Endothelial cell (in vitro differentiated cells): ENCODE data around the gene HTRA1. TPM values are rescaled to one million over a fixed set of nuclear protein-coding genes. Genes with fewer than 3 reads are reported as not detected.

ENCODE experiments used
- DNase-seq: peaks from one replicate; pipeline ENCODE4 v3.0.0; 2021; ENCODE audit warnings: low spot score
- H3K27ac Mint-ChIP-seq: one replicate; pipeline ENCODE4 v1.8.0; 2021; ENCODE audit warnings: mixed read lengths, inconsistent platforms; ENCODE audit not compliant: unreplicated experiment
- H3K27me3 Mint-ChIP-seq: one replicate; pipeline ENCODE4 v1.8.0; 2021; ENCODE audit warnings: mild to moderate bottlenecking, moderate library complexity, mixed read lengths, inconsistent platforms; ENCODE audit not compliant: unreplicated experiment
- H3K36me3 Mint-ChIP-seq: one replicate; pipeline ENCODE4 v1.8.0; 2021; ENCODE audit warnings: mild to moderate bottlenecking, low read depth, mixed read lengths, inconsistent platforms; ENCODE audit not compliant: unreplicated experiment
- H3K4me1 Mint-ChIP-seq: one replicate; pipeline ENCODE4 v1.8.0; 2021; ENCODE audit warnings: mild to moderate bottlenecking, mixed read lengths, inconsistent platforms; ENCODE audit not compliant: unreplicated experiment
- H3K4me3 Mint-ChIP-seq: one replicate; pipeline ENCODE4 v1.8.0; 2021; ENCODE audit warnings: mild to moderate bottlenecking, mixed read lengths, inconsistent platforms; ENCODE audit not compliant: unreplicated experiment
- H3K9me3 Mint-ChIP-seq: one replicate; pipeline ENCODE4 v1.8.0; 2021; ENCODE audit warnings: mixed read lengths, inconsistent platforms; ENCODE audit not compliant: unreplicated experiment
- CTCF ChIP-seq: fragments of 200-600 bp; sonication (generic); IDR thresholded peaks from one replicate; pipeline ENCODE4 v1.5.0; 2021; ENCODE audit warnings: antibody characterized with exemption; ENCODE audit not compliant: unreplicated experiment
- total RNA-seq: library from RNA; stranded (reverse); fragmentation: NEBNext Ultra II Directional; extraction: Animal tissue kit (Norgen Biotek cat#: 25700); gene quantifications from one replicate; pipeline ENCODE4 v1.2.1, GENCODE V29; 2021; ENCODE audit not compliant: unreplicated experiment

HTRA1 gene
- total RNA-seq, 1 donor from 2014 or later, result 72.3 TPM

DNA sequence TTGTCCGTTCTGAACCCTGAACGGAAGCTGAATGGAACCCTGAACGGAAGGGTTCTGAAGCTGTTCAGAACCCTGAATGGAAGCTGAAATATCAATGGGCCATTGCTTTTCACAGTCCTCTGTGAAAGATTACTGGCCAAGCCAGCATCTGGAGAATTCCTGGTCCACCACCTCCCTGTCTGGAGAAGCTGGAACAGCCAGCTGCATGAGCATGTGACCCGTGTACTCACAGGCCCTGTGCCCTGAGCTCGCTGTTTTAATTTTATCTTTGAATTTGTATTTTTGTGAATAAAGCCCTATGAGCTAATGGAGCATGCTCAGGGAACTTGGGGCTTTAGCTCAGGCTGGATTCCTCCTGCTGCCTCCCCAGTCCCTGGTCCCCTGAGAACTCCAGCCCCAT lies 37.2 kb downstream of the HTRA1 start:
- no peak overlapping the region for H3K27ac Mint-ChIP-seq
- no peak for DNase-seq
- H3K36me3 Mint-ChIP-seq, result no peaks in the 10 kb centered on the region
- H3K9me3 Mint-ChIP-seq, result no peaks in the 10 kb centered on the region
- H3K4me1 Mint-ChIP-seq, result peaks cover 5% of the 10 kb centered on the region
- no peak overlapping the region for H3K4me3 Mint-ChIP-seq
- no peak for TF ChIP-seq CTCF
- H3K27me3 Mint-ChIP-seq, result peaks cover 3% of the 10 kb centered on the region

GRCh38 chr10:122499012-122499411 lies 37.7 kb downstream of the HTRA1 start:
- TF ChIP-seq CTCF, result no peak
- Mint-ChIP-seq H3K9me3 (no peaks in the 10 kb centered on the region), H3K36me3 (no peaks in the 10 kb centered on the region), H3K4me1 (peaks cover 5% of the 10 kb centered on the region), H3K27me3 (peaks cover 3% of the 10 kb centered on the region), H3K4me3 (no peak overlapping the region), H3K27ac (no peak overlapping the region)
- no peak for DNase-seq

GRCh38 chr10:122499491-122499941 lies 38.2 kb downstream of the HTRA1 start:
- no peaks in the 10 kb centered on the region for H3K9me3 Mint-ChIP-seq
- no peak overlapping the region for H3K27ac Mint-ChIP-seq
- no peak for TF ChIP-seq CTCF
- DNase-seq, result no peak
- peaks cover 5% of the 10 kb centered on the region for H3K4me1 Mint-ChIP-seq
- no peaks in the 10 kb centered on the region for H3K36me3 Mint-ChIP-seq
- peaks cover 3% of the 10 kb centered on the region for H3K27me3 Mint-ChIP-seq
- H3K4me3 Mint-ChIP-seq, result no peak overlapping the region

DNA sequence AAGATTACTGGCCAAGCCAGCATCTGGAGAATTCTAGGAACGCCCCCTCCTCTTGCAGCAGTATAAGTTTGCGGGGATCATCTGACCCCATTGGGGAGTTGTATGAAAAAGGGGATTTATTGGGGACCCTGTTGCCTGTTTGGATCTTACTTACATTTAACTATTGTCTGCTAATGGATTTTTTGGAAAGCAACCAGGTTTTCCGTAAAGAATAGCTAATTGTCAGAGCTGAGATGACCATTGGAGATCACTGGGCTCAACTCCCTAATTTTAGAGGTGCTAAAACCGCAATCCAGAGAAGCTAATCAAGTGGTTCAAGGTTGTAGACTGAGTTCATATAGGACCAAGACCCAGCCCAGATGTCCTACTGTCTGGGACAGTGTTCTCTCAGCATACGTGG lies 38.8 kb downstream of the HTRA1 start:
- TF ChIP-seq CTCF, result no peak
- Mint-ChIP-seq H3K27ac (no peak overlapping the region), H3K27me3 (peaks cover under 1% of the 10 kb centered on the region), H3K9me3 (no peaks in the 10 kb centered on the region), H3K4me1 (peaks cover 2% of the 10 kb centered on the region), H3K4me3 (no peak overlapping the region), H3K36me3 (peaks cover 1% of the 10 kb centered on the region)
- DNase-seq, result no peak

DNA sequence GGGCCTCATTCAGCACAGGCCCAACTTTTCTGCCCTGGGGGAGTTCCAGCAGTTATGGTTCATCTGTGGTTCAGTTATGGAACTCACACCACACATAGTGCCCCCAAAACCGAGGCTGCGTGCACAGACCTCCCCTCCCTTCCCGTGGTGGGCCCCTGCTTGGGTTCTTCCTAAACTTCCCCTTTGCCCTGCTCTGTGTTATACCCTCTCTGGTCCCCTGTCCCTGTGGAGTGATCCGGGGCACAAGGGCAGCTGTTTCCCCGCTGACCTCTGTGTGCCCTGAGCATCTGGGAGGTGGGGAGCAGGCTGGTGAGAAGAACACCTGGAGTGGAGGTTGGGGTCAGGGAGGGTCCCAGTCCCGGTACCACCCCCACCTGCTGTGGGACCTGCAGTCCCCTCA lies 39.4 kb downstream of the HTRA1 start:
- H3K27me3 Mint-ChIP-seq, result no peaks in the 10 kb centered on the region
- H3K36me3 Mint-ChIP-seq, result peaks cover 3% of the 10 kb centered on the region
- no peak overlapping the region for H3K4me3 Mint-ChIP-seq
- no peak overlapping the region for H3K27ac Mint-ChIP-seq
- no peaks in the 10 kb centered on the region for H3K4me1 Mint-ChIP-seq
- TF ChIP-seq CTCF, result no peak
- H3K9me3 Mint-ChIP-seq, result no peaks in the 10 kb centered on the region
- DNase-seq, result no peak
